ENCODE data around the gene MUC12.
"Not testable (repeated sequence)": the region's sequence is repeated elsewhere in the genome, so short reads cannot be mapped to it uniquely, and the experiment has no call there.

Gene MUC12

DNA sequence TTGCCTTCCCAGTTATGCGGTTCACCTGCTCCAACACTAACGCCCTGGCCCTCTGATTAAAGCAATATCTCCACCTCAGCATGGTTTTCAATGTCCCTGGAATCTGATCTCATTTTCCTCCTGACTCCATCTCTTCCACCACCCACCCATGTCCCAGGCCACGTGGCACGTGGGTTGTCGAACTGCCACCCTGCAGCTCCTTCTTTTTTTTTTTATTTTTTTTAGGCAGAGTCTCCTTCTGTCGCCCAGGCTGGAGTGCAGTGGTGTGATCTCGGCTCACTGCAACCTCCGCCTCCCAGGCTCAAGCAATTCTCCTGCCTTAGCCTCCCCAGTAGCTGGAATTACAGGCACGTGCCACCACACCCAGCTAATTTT is 94.8 kb downstream of the MUC12 start:
- not testable (repeated sequence) for DNase-seq

DNA sequence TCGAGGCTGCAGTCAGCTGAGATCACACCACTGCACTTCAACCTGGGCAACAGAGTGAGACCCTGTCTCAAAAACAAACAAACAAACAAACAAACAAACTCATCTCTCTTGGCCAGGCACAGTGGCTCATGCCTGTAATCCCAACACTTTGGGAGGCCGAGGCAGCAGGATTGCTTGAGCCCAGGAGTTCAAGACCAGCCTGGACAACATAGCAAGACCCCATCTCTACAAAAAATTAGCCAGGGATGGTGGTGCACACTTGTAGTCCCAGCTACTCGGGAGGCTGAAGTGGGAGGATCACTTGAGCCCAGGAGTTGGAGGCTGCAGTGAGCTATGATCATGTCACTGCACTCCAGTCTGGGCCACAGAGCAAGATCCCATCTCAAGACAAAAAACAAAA is 95.8 kb downstream of the MUC12 start:
- not testable (repeated sequence) for DNase-seq

DNA sequence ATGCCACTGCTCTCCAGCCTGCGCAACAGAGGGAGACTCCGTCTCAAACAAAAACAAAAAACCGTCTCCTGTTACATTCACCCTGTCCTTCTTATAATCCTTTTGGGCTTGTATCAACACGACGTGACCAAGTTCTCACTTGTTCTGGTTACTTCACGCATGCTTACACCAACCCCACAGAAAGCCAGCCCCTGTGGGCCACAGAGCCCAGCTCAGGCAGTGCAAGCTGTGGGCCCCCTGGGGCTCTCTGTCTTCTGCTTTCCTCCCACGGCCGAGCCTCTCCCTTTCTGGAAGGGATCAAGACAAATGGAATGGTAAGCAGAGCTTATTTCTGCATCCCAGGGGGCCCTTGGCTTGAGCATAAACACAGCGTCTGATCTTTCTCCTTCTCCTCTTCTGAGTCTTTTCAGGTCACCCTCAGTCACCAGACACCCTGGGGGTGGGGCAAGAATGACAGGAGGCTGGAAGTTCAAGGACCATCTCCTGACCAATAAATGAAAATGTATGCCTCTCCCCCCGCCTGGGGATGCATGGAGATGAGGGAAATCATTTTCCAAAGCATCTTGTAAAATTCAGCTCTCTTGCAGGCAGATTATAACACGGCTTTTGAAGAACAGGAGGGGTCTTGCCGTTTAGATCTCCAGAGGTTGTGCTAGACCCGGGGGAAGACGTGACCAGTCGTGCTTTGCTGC is 96.9 kb downstream of the MUC12 start:
- no peak for DNase-seq

DNA sequence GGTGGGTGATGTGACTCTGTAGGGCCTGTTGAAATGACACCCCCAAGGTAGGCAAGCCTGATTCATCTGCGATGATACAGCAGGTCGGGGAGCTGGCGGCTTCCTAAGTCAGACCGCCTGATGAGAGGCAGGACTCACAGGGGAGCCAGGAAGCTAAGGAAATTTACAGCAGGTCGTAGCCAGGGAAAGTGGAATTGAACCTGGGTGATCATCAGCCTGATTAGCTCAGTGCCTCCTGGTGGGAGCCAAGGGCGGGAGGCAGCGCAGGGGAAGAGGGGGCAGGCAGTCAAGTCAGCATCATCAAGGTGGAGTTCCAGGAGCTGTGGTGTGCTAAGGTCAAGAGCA is 97.4 kb downstream of the MUC12 start:
- DNase-seq = no peak

DNA sequence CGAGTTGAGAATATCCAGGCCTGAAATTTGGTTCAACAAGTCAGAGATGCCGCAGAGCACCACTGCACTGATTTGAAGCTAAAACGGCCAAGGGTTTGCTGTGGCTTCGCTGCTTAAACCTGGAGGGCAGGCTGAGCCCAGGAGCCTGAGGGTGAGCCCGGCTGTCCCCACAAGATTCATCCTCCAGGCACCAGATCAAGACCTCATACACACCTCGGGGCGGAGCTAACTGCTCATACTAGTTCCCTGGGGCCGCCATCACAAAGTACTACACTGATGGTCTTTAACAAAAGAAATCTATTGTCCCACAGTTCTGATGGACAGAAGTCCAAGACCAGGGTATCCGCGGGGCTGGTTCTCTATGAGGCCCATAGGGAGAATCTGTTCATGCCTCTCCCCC is 99.0 kb downstream of the MUC12 start:
- DNase-seq = no peak

Data from right kidney (tissue), 1 donor.